NCI-H774 (cell line): ENCODE measurements around the gene EIF2S3B.

Experiments
- DNase-seq: peaks from one replicate; lab custom pipeline; 2025; lab: John Stamatoyannopoulos, UW

The EIF2S3B gene

GRCh38 chr12:10554228-10554755 is 48.6 kb downstream of the EIF2S3B start:
- no peak for DNase-seq

GRCh38 chr12:10554756-10555481 is 49.2 kb downstream of the EIF2S3B start:
- no peak for DNase-seq

DNA sequence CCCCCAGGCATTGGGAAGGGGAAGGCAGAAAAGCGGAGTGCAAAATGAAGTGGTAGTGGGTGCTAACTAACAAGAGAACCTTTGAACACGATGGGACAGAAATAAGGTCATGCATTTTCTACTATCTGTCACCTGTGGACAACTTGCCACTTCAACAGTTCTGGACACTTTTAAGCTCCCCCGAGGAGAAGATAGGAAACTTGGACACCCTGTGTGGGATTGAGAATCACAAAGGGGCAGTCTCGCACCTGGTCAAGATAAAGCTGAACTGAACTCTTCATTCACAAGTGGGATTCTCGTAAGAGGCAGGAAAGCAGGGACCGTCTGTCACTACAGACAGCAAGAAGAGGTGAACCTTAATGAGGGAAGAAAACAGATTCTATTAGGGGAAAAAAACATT is 51.6 kb downstream of the EIF2S3B start:
- DNase-seq: no peak

DNA sequence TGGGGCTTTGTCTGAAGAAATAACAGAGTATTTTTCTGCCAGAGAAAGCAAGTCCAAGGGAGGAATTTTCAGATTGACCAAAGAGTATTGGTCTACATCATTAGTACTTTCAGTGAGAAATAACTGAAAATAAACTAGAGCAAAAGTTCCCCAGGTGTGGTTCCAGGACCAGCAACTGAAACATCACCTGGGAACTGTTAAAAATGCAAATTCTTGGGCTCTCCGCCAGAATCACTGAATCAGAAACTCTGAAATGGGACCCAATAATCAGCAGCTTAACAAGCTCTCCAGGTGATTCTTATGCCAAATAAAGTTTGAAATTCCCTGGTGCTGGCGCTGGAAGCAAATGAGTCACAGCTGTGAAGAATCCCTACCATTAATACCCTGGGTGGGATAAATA is 52.1 kb downstream of the EIF2S3B start:
- DNase-seq: no peak
